Stimulated activated CD4-positive, alpha-beta T cell treated with anti-CD3 and anti-CD28 coated beads, Interleukin-15, amount 100 ng/mL, for 48 hours (primary cell): ENCODE measurements around the gene EIPR1.
"Not testable (repeated sequence)": the region's sequence is repeated elsewhere in the genome, so short reads cannot be mapped to it uniquely, and the experiment has no call there.

Experiments used
- DNase-seq, 2 donors: peaks; one replicate each; pipeline ENCODE4 v3.0.0-alpha.2; 2020; ENCODE audit warnings: low read depth in 2 of 2

EIPR1 gene

GRCh38 chr2:3193443-3194330, 183.9 kb downstream of the EIPR1 start:
- no peak for DNase-seq

DNA sequence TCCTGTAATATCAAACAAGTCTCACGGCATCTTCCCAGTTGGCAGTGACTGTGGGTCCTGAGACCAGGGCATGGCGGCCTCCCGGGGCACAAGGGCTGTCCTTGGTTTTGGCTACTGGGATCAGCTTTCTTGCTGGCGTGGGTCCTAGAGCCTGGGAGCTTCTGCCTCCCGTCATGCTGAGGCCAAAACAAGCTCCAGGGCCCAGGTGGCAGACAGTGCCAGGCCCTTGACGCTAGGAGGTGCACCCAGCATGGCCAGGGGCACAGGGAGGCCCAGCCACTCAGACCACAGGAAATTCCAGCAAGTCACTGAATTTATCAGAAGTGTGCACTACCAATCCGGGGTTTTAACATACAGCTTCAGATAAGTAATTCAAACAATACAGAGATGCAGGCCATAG, 184.7 kb downstream of the EIPR1 start:
- no peak for DNase-seq

GRCh38 chr2:3192281-3192818, 185.3 kb downstream of the EIPR1 start:
- DNase-seq, result no peak

GRCh38 chr2:3189961-3190360, 187.7 kb downstream of the EIPR1 start:
- DNase-seq, result no peak

- DNase-seq, result no peak
These were observed 188.5 kb downstream of the EIPR1 start for GRCh38 chr2:3189076-3189591.

GRCh38 chr2:3188405-3188946, 189.1 kb downstream of the EIPR1 start:
- DNase-seq, result no peak

DNA sequence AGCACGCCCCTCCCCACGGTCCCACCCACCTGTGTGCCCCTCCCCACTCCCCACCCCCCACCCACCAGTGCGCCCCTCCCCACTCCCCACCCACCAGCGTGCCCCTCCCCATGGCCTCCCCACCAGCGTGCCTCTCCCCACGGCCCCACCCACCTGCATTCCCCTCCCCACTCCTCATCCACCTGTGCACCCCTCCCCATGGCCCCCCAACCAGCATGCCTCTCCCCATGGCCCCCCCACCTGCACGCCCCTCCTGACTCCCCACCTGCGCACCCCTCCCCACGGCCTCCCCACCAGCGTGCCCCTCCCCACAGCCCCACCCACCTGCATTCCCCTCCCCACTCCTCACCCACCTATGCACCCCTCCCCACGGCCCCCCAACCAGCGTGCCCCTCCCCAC, 190.2 kb downstream of the EIPR1 start:
- no peak for DNase-seq

DNA sequence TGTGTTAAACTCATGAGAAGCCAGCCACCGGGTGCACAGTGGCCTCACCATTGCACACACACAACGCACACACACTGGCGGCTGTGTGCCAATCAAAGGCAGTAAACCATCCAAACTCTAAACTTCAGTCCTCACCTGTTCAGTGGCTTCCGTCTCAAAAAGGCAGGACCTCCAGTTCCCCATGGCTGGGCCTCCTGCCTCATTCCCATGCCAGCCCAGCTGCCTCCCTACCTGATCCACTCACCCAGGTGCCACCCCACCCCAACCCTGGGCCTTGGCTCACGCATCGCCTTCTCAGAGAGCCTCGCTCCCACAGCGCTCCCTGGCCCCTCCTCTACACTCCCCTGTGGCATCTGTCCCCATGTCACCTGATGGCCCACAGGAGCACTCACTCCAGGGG, 190.9 kb downstream of the EIPR1 start:
- no peak for DNase-seq

DNA sequence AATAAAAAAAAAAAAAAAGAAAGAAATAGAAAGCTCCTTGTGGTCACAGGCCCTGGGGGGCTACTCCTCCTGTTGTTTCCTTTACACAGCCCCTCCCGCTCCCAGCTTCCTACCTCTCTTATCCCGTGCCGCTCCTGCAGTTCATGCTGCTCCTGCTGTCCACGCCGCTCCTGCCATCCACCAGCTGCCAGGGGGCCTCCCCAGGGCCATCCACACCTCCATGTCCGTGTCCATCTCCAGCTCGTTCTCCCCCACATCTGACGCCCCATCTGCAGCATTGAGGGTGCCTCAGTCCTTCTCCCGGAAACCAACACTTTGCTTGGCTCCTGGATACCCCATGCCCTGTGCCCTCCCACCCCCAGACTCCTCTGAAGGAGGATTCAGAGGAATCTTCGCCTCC, 191.7 kb downstream of the EIPR1 start:
- DNase-seq, result no peak

DNA sequence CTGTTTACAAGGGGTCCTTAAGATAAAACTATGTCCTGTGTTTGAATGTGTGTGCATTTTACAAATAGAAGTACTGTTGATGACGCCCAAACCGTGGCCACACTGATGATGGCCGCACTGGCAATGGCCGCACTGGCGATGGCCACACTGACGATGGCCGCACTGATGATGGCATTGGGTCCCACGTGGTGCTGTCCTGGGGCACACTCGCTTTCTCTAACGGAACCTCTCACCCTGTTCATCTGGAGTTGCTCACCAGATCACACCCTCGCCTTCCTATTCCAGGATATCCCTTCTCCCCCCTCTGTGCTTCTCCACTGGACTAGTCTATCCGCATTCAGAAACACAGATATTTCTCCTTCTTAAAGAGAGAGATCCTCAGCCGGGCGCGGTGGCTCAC, 192.4 kb downstream of the EIPR1 start:
- DNase-seq, result no peak

- DNase-seq, result no peak
These were observed 193.5 kb downstream of the EIPR1 start for GRCh38 chr2:3184167-3184566.

GRCh38 chr2:3183766-3184165, 193.9 kb downstream of the EIPR1 start:
- no peak for DNase-seq

- DNase-seq, result no peak
These were observed 194.8 kb downstream of the EIPR1 start for GRCh38 chr2:3182848-3183247.

GRCh38 chr2:3181416-3182010, 196.1 kb downstream of the EIPR1 start:
- no peak for DNase-seq

GRCh38 chr2:3180909-3181221, 196.8 kb downstream of the EIPR1 start:
- not testable (repeated sequence) for DNase-seq

DNA sequence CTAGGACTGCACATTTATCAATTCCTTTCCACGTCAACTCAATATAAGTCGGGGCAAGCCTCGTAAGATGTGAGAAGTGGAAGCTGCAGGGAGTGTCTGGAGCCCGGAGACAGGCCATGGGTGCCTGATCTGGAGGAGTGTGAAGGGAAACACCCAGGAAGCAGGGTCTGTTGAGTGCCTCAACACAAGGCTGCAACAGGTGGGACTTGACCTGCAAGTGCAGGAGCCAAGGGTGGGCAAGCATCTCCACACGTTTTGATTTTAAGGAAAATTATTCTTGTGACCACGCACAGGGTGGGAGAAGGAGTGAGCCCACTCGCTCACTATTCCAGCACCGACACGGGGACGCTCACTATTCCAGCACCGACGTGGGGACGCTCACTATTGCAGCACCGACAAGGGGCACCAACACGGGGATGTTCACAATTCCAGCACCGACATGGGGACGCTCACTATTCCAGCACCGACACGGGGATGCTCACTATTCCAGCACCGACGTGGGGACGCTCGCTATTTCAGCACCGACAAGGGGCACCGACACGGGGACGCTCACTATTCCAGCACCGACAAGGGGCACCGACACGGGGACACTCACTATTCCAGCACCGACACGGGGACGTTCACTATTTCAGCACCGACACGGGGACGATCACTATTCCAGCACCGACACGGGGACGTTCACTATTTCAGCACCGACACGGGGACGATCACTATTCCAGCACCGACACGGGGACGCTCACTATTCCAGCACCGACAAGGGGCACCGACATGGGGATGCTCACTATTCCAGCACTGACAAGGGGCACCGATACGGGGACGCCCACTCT, 197.3 kb downstream of the EIPR1 start:
- no peak for DNase-seq

GRCh38 chr2:3179626-3180025, 198.0 kb downstream of the EIPR1 start:
- DNase-seq, result no peak

GRCh38 chr2:3179208-3179607, 198.4 kb downstream of the EIPR1 start:
- DNase-seq, result no peak

- no peak for DNase-seq
These were observed 199.0 kb downstream of the EIPR1 start for GRCh38 chr2:3178578-3179031.

DNA sequence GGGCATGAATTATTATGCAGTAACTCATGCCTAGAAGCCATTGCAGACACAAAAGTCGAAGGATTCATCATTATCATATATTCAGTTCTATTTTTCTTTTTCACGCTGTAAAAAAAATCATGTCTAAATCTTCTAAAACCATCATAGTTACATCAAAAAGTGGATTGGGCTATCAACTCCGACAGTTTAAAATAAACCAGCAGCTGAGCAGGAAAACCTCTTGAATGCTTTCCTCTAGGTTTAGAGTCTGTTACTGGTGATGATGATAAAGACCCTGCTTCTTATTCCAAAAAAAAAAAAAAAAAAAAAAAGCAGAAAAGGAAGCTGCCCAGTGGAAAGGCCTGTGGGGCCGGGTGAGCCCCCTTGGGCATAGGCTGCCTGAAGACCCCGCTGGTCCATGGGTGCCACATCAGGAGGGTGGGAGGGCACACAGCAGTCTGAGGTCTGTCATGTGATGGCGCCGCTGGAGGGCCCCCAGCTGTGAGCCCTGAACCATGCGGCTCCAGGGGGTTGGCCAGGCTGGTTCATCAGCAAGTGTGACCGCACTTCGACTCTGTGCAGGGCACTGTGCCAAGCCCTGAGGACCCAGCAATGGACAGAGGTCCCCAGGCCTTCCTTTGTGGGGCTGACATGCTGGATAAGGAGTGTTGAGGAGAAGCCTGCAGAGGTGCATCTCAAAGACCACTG, 199.6 kb downstream of the EIPR1 start:
- no peak for DNase-seq

DNA sequence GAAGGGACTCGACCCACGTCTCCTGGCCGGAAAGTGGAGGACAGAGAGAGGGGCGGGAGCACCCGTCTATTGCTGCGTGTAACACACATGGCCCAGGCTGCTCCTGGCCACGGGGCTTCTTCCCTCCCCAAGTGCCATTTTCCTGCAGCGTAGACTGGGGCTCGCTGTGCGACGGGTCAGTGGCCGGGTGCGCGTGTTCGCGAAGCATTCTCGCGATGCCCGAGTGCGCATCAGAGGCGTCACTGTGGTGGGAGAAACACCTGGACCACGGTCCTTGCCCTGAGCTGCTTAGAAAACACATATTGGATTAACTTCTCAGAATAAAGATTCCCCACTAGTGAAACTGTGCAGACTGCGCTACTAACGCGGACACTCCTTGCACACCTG, 200.8 kb downstream of the EIPR1 start:
- DNase-seq, result no peak
